ENCODE results near the gene NSL1. TPM values are rescaled to one million over a fixed set of nuclear protein-coding genes. Genes with fewer than 3 reads are reported as not detected.

Gene NSL1
- total RNA-seq, 1 donor = 28.2 TPM

DNA sequence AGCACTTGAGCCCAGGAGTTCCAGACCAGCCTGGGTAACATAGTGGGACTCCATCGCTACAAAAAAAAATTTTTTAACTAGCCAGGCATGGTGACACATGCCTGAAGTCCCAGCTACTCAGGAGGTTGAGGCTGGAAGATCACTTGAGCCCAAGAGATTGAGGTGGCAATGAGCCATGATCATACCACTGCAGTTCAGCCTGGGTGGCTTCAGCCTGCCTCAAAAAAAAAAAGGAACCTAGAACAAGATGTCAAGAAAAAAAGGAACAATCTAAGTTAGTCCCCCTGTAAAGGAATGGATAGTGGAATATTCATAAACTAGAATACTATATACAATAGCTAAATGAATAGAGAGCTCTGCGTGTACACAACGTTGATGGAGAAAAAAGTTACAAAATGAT is 14.4 kb downstream of the NSL1 start:
- no peak overlapping the region for H3K27ac ChIP-seq (ENCODE audit: low read depth, low read length)
- H3K9me3 ChIP-seq (ENCODE audit: low read depth, low read length) = no peaks in the 10 kb centered on the region
- no peaks in the 10 kb centered on the region for H3K27me3 ChIP-seq (ENCODE audit: insufficient read depth, low read length)
- H3K4me1 ChIP-seq (ENCODE audit: insufficient read depth, low read length) = peaks cover 4% of the 10 kb centered on the region
- H3K4me2 ChIP-seq (ENCODE audit: insufficient read depth, low read length) = no peak overlapping the region
- no peaks in the 10 kb centered on the region for H4K20me1 ChIP-seq (ENCODE audit: insufficient read depth, low read length)
- no peak overlapping the region for H3K4me3 ChIP-seq (ENCODE audit: insufficient read depth, low read length)
- H2AFZ ChIP-seq (ENCODE audit: low read length) = no peak overlapping the region
- peaks cover 11% of the 10 kb centered on the region for H3K36me3 ChIP-seq (ENCODE audit: insufficient read depth, low read length)
- H3K79me2 ChIP-seq (ENCODE audit: insufficient read depth, low read length) = no peaks in the 10 kb centered on the region
- TF ChIP-seq, protein P1, sequence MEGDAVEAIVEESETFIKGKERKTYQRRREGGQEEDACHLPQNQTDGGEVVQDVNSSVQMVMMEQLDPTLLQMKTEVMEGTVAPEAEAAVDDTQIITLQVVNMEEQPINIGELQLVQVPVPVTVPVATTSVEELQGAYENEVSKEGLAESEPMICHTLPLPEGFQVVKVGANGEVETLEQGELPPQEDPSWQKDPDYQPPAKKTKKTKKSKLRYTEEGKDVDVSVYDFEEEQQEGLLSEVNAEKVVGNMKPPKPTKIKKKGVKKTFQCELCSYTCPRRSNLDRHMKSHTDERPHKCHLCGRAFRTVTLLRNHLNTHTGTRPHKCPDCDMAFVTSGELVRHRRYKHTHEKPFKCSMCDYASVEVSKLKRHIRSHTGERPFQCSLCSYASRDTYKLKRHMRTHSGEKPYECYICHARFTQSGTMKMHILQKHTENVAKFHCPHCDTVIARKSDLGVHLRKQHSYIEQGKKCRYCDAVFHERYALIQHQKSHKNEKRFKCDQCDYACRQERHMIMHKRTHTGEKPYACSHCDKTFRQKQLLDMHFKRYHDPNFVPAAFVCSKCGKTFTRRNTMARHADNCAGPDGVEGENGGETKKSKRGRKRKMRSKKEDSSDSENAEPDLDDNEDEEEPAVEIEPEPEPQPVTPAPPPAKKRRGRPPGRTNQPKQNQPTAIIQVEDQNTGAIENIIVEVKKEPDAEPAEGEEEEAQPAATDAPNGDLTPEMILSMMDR (IDR thresholded peaks at IDR 0.05; ENCODE audit: extremely low read depth, low read depth, low read length) = no peak
- no peak for DNase-seq (ENCODE audit: insufficient read length, low spot score, missing footprints)

DNA sequence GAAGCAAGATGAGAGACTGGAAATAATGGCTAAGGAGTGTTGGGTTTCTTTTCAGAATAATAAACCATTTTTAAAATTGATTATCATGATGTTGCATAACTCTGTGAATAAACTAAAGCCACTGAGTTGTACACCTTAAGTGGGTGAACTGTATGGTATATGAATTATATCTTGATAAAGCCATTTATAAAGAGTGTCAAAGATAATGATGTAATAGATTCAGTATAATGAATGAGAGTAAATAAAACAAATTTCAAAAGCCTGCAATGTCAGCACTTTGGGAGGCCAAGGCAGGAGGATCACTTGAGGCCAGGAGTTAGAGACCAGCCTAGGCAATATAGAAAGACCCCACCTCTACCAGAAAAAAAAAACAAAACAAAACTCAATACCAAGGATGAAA is 16.3 kb downstream of the NSL1 start:
- DNase-seq (ENCODE audit: insufficient read length, low spot score, missing footprints) = no peak
- H3K4me1 ChIP-seq (ENCODE audit: insufficient read depth, low read length) = peaks cover 4% of the 10 kb centered on the region
- TF ChIP-seq, protein P1 (IDR thresholded peaks at IDR 0.05; ENCODE audit: extremely low read depth, low read depth, low read length) = no peak

DNA sequence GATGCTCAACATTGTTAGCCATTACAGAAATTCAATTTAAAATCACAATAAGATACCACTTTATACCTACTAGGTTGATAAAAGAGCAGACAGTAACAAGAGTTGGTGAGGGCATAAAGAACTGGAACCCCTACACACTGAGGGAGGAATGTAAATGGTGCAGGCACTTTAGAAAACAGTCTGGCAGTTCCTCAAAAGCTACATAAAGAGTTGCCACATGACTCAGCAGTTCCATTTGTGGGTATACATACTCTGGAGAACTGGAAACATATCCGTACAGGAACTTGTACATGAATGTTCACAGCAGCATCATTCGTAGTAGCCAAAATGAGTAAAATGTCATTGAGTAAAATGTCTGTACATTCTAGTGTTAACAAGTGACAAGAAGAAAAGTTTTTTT is 17.0 kb downstream of the NSL1 start:
- Histone ChIP-seq H3K4me3 (ENCODE audit: insufficient read depth, low read length) (no peak overlapping the region), H3K9me3 (ENCODE audit: low read depth, low read length) (no peaks in the 10 kb centered on the region), H3K27me3 (ENCODE audit: insufficient read depth, low read length) (no peaks in the 10 kb centered on the region), H4K20me1 (ENCODE audit: insufficient read depth, low read length) (no peaks in the 10 kb centered on the region), H2AFZ (ENCODE audit: low read length) (no peak overlapping the region), H3K36me3 (ENCODE audit: insufficient read depth, low read length) (no peaks in the 10 kb centered on the region), H3K79me2 (ENCODE audit: insufficient read depth, low read length) (peaks cover 3% of the 10 kb centered on the region), H3K27ac (ENCODE audit: low read depth, low read length) (no peak overlapping the region), H3K4me1 (ENCODE audit: insufficient read depth, low read length) (peaks cover 4% of the 10 kb centered on the region), H3K4me2 (ENCODE audit: insufficient read depth, low read length) (no peak overlapping the region)
- DNase-seq (ENCODE audit: insufficient read length, low spot score, missing footprints) = peak; percentile 14
- TF ChIP-seq, protein P1 (IDR thresholded peaks at IDR 0.05; ENCODE audit: extremely low read depth, low read depth, low read length) = no peak

More for the DNA sequence above, 16.3 kb downstream of the NSL1 start:
- H3K79me2 ChIP-seq (ENCODE audit: insufficient read depth, low read length) = peaks cover 3% of the 10 kb centered on the region
- H3K36me3 ChIP-seq (ENCODE audit: insufficient read depth, low read length) = no peaks in the 10 kb centered on the region
- no peak overlapping the region for H3K4me3 ChIP-seq (ENCODE audit: insufficient read depth, low read length)
- H3K4me2 ChIP-seq (ENCODE audit: insufficient read depth, low read length) = no peak overlapping the region
- no peak overlapping the region for H2AFZ ChIP-seq (ENCODE audit: low read length)
- no peaks in the 10 kb centered on the region for H3K9me3 ChIP-seq (ENCODE audit: low read depth, low read length)
- no peaks in the 10 kb centered on the region for H3K27me3 ChIP-seq (ENCODE audit: insufficient read depth, low read length)
- peak overlapping the region; percentile 32 for H3K27ac ChIP-seq (ENCODE audit: low read depth, low read length)
- H4K20me1 ChIP-seq (ENCODE audit: insufficient read depth, low read length) = no peaks in the 10 kb centered on the region

DNA sequence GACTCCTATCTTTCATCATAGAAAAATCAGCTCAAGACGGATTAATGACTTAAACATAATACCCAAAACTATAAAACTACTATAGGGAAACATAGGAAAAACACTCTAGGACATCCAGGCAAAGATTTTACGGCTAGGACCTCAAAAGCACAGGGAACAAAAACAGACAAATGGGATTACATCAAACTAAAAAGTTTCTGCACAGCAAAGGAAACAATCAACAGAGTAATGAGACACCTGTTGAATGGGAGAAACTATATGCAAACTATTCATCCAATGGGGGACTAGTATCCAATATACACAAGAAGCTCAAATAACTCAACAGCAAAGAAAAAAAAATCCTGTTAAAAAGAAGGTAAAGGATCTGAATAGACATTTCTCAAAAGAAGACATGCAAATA is 18.6 kb downstream of the NSL1 start:
- H3K9me3 ChIP-seq (ENCODE audit: low read depth, low read length) = no peaks in the 10 kb centered on the region
- H4K20me1 ChIP-seq (ENCODE audit: insufficient read depth, low read length) = no peaks in the 10 kb centered on the region
- no peak overlapping the region for H3K4me2 ChIP-seq (ENCODE audit: insufficient read depth, low read length)
- no peak for DNase-seq (ENCODE audit: insufficient read length, low spot score, missing footprints)
- no peak overlapping the region for H2AFZ ChIP-seq (ENCODE audit: low read length)
- no peak overlapping the region for H3K4me3 ChIP-seq (ENCODE audit: insufficient read depth, low read length)
- TF ChIP-seq, protein P1 (IDR thresholded peaks at IDR 0.05; ENCODE audit: extremely low read depth, low read depth, low read length) = no peak
- H3K27ac ChIP-seq (ENCODE audit: low read depth, low read length) = no peak overlapping the region
- H3K4me1 ChIP-seq (ENCODE audit: insufficient read depth, low read length) = peaks cover 4% of the 10 kb centered on the region
- H3K36me3 ChIP-seq (ENCODE audit: insufficient read depth, low read length) = no peaks in the 10 kb centered on the region
- H3K79me2 ChIP-seq (ENCODE audit: insufficient read depth, low read length) = peaks cover 5% of the 10 kb centered on the region
- H3K27me3 ChIP-seq (ENCODE audit: insufficient read depth, low read length) = no peaks in the 10 kb centered on the region

Data from osteoblast (primary cell).